GM21619 (cell line): ENCODE measurements around the gene WNT2.

ENCODE experiments used
- ATAC-seq: cut with Tn5 transposase; IDR thresholded peaks from one replicate; pipeline ENCODE4 v1.9.1; 2021; ENCODE audit not compliant: unreplicated experiment

Gene WNT2

DNA sequence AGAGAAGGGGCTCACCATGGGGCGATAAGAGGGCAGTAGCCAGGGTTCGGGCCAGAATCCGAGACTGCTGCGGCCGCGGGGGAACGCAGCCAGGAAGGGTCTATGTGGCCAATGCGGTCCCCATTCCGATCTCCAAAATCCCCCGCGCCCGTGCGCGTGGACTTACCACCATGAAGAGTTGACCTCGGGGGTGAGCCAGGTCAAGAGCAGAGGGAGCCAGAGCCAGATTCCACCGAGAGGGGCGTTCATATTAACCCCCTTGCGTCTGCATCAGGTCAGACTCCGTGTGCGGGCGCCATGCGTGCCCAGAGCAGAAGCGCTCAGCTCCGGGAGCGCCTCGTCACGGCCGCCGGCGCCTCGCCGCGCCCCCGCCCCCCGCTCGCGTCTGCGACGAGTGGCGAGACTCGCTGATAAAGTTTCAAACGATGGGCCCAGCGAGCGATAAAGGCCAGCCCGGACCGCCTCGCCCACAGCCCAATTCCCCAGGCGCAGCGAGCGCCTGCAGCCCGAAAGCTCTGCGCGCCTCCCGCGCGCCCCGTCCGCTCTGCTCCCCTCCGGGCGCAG is at the start of gene WNT2:
WNT2 (minus strand) TSS at position 318 of the 564 bp plus-strand sequence; CDS start at position 249, 69 bp downstream.
- no peak for ATAC-seq

DNA sequence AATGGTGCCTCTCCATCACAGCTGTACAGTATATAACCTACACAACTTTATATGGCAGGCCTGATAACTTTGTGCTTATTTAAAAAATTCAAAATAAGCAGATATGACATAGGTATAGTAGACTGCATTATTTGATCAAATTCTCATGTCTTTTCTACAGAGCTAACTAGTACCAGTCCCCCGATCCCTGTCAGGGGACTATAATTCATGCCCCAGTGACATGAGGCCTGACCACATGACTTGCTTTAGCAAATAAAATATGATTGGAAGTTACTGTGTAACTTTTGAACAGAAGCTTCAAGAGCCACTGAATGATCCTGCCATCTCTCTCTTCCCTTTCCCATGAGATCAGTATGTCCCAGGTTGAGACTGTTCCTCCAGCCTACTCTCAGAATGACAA is 49.2 kb upstream of the WNT2 start:
- ATAC-seq, result no peak

DNA sequence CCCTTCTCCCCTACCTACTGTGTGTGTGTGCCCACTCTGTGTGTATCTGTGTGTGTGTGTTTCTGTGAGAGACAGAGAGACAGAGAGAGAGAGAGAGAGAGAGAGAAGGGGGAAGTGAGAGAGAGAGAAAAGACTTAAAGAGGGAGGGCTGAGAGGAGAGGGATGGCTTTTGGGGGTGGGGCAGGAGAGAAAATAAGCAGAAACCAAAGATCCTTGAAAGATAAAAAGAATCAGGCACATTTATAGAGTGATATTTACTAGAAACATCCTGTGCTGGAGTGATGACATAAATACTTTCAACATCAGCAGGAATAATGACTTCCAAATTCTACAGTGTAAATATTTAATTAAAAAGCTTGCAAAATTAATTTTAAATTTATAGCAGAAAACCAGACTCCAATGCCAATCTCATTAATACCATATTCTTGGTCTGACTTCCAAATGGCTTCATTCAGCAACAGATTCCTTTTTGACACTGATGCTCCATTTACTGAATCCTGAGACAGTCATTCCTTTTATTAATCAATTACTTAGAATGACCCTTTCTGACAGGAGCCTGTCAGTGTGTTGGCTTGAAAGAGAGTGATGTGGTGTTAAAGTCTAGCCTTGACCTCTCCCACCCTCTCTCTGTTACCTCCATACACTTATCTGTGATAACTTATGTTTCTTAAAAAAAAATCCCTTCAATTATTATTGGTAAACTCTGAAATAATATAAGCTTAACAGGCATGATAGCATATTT is 41.7 kb upstream of the WNT2 start:
- ATAC-seq, result no peak

DNA sequence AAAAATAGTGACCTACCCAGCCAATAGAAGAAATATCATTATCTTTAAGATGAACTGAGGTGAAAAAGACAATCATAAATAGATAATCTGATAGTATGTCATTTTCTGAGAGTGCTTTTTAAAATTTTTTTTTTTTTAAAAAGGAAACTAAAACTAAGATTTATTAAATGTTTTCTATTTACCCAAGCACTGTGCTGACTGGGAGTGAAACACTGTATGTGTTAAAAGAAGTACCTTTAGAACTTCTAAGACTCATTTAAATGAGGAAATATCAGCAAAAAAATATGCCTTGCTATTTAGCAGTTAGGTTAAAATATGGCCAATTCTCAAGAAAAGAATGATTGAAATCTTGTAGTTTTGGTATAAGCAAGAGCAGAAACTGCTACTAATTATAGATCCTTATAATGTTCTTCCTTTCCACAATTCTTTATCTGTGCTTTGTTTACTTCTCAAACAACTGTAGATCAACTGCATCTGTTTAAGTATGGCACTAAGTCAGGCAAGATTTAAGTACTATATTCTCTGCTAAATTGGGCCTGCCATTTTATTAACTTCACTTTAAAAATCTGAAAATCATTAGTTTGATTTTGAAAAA is 39.5 kb upstream of the WNT2 start:
- no peak for ATAC-seq

DNA sequence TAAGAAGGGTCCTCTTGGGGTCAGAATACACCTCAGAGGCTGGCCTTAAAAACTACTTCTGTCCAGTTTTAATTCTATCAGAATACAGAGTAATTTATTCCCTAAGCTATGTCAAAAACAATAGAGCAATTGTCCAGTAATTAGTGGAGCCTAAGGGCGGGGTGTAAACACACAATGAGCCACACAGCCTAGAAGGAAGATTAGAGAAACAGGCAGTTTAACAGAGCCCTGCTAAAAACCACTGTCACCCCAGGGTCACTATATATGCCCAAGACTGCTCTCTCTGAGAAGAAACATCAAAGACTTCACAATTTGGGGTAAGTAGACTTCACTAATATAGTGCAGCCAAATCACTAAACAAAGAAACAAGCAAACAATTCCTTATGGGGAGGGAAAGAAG is 27.2 kb upstream of the WNT2 start:
- ATAC-seq, result no peak

DNA sequence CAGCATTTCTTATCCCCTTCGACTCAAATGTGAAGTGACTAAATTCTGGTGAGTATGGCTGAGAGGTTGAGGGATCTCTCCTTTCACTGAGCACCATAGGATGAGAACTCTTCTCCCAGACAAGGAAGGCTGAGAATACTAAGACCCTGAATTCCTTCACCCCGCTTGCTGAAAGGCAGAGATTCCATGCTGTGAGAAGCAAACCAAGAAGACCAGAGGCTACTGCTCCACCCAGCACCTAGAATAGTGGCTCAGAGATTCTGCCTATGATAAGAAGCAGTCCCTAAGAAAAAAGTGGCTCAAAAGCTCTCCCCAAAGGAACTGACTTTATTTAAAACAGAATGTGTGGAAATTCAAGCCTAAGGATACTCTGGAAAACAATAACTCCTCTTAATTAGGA is 26.7 kb upstream of the WNT2 start:
- ATAC-seq, result no peak

DNA sequence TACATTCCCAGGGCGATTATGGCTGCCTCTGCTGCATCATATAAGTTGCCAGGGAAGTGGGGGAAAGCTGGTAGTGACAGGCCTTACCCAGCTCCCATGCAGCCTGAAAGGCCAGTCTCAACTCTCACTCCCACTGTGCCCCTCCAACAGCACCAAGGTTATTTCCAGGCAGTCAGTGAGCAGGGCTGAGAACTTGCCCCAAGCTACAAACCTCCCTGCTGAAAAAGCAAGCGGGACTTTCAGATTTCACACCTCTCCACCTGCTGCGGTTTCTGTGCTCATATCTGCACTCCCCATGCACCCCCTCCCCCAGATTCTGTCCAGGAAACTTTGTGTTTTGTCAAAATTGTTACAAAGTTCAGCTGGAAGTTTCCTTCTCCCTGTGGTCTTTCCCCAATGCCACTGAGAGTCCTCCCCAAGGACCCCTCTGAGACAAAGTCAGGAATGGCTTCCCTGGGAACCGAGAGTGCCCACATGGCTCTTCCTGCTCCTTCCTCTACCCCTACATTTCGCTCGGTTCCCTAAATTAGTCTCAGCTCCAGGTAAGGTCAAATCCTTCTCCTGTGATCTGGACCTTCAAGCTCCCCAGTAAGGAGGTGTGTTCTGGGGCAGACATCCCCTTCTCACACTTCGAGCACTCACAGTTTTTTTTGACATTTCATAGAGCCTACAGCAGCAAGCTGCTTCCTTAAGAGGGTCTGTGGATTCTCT is 25.3 kb upstream of the WNT2 start:
- peak; percentile 91 for ATAC-seq

DNA sequence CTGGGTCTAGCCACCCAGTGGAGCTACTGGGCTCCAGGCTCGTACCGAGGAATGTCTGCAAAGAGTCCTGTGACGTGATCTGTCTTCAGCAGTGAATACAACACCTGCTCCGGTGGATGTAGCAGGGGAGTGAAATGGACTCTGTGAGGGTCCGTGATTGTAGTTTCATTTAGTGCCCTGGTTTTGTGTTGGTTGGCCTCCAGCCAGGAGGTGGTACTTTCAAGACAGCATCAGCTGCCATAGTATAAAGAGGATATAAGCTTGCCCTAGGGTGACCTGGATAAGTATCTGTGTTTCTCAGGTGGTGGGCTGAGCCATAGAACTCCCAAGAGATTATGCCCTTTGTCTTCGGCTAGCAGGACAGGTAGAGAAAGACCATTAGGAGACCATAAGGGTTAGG is 24.6 kb upstream of the WNT2 start:
- ATAC-seq, result peak; percentile 18

DNA sequence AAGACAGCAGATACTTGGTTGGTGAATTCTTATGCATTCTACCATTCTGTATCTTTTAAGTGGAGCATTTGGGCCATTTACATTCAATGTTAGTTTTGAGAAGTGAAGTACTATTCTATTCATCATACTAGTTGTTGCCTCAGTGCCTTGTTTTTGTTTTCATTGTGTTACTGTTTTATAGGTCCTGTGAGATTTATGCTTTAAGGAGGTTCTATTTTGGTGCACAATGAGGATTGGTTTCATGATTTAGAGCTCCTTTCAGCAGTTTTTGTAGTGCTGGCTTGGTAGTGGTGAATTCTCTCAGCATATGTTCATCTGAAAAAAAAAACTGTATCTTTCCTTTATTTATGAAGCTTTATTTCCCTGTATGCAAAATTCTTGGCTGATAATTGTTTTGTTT is 23.3 kb upstream of the WNT2 start:
- no peak for ATAC-seq

DNA sequence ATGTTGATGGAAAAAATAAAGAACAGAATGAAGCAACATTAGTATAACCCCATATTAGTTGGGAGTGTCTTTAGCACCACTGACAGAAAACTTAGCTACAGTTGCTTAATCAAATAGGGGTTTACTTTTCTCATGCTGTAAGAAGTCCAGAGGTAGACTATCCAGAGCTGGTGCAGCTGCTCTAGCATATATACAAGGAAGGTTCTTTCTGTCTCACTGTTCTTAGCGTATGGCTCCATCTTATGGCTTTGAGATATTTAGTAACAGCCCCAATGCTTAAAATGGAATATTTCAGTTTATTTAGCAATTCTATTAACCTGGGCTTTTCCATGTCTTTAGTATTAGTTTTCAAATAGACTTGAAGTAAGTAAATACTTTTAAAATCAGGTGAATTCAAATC is 15.2 kb upstream of the WNT2 start:
- ATAC-seq, result no peak

DNA sequence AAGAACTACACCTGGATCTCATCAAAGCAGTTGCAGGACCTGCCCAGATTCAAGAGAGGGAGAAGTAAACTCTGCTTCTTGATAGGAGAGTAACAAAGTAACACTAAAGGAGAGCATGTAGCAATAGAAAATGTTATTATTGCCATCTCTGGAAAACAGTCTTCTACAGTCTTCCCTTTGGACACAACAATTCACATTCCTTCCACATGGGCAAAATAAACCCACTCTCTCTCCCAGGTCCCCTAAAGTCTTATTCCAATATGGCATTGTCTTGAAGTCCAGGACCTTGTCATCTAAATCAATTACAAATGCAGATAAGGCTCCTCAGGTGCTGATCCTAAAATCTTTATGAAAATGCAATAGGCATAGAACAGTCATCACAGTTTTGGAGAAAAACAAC is 10.3 kb upstream of the WNT2 start:
- ATAC-seq, result no peak

DNA sequence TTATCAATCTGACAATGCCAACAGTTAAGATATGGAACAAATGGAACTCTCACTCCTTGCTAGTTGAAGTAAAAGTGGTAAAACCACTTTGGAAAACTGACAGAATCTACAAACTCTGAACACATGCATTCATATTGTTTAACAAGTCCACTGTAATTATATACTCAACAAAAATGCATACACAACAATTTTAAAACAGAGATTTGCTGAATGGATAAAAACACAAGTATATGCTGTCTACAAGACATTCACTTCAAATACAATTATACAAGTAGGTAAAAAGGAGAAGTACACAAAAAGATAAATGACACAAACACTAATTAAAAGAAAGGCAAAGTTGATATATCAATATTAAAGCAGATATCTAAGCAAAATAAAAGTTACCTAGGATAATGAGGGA is 9.2 kb upstream of the WNT2 start:
- no peak for ATAC-seq

DNA sequence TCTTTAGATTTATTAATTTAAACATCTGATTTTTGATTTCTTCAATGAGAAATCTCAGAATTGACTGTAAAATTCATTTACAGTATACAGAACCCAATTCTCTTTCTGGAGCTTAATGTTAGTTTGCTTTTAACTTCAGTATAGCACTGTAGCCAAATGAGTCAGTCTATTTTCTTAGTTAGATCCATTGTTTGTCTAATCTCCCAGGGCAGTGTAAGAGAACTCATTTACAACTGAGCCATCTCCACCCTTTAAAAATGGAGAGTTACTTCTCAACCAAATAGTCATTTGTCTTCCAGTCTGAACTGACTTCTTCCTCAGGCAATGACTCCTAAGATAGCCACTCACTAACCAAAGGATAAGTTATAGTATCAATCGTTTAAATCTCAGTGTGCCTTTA is 3.0 kb upstream of the WNT2 start:
- no peak for ATAC-seq

DNA sequence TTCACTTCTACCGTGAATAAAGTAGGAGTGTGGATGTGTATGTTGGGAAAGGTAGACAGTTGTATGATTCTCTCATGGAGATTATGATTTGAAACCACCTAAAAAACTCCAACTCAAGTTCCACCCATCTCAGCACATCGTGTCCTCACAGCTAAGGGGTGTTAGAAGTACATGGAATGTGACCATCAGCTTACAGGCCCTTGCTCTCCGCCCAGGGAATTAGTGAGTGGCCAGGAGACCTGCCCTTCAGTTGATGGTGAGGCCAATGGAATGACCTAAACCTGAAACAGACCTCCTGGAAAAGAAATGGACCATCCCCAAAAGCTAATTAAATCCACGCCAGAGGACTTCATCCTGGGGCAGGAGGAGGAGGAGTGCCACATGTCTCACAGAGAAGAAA is 2.1 kb upstream of the WNT2 start:
- ATAC-seq, result no peak

DNA sequence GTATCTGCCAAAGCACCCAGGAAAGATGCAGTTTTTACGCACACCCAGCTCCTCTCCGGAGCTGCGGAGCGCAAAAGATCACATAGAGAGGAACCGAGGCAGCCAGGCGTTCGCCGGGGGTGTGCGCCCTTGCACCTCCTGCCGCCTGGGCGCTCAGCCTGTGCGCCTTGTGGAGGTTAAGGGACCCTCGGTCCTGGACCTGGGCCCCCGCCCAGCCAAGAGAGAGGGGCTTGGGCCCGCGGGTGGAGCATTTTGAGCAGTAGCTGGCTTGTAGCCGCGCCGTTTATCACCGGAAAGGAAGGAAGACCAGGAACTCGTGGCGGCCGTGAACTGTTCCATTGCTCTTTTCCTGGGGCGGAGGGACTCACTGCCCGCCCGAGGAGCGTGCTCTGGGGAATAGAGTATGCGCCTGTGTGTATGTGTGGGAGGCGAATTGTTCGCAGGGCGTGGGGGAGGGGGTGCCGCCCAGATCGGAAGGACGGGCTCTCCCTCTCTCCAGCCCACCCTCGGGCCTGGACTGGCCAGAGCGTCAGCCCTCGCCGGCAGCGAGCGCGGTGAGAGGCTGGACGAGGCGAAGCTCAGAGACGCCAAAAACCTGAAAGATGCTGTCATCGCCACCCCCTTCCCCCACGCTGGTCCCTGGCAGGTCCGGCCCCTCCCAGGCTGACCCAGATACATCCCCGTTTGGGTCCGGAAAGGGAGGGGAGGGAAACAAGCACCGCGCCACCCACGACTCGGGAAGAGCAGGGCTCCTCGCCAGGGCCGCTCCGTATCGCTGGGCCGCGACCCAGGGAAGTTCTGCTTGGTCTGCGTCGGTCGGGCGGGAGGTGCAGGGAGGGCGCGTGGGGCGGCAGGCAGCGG is 1.2 kb upstream of the WNT2 start:
- no peak for ATAC-seq

DNA sequence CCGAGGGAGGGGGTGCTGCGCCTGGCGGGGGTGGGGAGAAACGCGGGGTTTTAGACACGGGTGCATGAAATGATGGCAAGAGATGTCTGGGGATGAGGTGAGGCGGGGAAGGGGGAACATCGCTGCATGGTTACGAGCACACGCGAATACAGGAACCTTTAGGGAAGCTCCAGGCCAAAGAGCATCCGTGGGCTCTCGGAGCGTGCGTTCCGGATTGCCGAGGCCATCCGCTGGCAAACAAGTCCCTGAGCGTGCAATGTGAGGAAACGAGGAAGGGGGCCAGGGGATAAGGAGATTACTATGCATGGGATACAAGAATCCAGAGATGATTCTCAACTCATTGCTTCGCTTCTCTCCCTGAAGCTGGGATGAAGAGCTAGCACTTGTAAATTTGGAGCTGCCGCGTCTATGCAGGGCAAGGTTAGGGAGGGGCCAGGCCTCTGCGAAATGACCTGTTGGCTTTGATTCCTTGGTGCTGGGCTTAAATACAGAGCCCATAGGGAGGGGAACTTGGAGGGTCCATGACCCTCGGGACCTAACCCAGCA is 520 bp upstream of the WNT2 start:
- ATAC-seq, result no peak

DNA sequence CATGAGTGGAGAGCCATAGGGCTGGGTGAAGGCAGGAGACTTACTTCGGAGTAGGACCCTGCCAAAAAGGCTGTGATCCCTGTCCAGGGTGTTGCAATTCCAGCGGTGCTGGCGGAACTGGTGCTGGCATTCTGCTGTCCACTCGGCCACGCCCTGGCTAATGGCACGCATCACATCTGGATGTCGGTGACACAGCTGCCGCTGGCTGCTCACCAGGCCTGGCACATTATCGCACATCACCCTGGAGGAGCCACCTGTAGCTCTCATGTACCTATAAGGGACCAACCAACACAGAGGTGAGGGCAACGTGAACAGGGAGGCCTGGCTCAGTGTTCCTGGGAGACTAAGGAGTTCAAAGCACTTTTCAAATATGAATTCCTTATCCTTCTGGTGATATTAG is 2.3 kb downstream of the WNT2 start:
- ATAC-seq, result no peak

DNA sequence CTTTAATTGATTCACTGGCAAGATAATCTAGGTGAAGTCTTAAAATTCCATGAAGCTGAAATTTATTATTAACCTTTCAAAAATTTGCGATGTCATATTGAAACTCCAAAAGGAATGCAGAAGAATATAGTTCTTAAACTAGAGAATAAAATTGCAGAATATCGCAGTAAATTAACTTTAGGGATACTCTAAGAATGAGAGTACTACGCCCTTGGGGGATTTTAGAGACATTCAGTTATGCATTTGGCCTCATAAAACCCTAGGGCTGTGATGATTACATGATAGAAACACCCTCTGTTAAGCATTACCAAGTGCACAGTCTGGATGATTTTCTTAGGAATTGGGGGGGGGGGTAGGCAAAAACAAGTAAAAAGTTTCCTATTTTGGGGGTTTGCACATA is 3.7 kb downstream of the WNT2 start:
- no peak for ATAC-seq

DNA sequence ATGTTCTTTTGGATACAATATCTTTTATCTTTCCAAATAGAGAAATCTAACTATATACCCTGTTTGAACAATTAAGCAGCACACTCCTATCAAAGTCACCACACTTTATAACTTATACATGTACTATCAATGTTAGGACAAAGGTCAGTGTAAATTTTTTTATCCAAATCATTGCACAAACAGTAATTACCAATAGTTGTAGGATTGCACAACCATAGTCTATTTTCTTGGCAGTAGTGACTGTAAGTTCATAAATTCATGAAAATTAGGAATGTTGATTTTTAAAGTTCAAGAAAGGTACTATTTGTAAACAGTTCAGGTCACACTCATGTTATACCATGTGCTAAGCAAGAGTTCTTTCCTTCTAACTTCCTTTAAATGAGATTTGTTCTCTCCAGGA is 9.3 kb downstream of the WNT2 start:
- no peak for ATAC-seq

DNA sequence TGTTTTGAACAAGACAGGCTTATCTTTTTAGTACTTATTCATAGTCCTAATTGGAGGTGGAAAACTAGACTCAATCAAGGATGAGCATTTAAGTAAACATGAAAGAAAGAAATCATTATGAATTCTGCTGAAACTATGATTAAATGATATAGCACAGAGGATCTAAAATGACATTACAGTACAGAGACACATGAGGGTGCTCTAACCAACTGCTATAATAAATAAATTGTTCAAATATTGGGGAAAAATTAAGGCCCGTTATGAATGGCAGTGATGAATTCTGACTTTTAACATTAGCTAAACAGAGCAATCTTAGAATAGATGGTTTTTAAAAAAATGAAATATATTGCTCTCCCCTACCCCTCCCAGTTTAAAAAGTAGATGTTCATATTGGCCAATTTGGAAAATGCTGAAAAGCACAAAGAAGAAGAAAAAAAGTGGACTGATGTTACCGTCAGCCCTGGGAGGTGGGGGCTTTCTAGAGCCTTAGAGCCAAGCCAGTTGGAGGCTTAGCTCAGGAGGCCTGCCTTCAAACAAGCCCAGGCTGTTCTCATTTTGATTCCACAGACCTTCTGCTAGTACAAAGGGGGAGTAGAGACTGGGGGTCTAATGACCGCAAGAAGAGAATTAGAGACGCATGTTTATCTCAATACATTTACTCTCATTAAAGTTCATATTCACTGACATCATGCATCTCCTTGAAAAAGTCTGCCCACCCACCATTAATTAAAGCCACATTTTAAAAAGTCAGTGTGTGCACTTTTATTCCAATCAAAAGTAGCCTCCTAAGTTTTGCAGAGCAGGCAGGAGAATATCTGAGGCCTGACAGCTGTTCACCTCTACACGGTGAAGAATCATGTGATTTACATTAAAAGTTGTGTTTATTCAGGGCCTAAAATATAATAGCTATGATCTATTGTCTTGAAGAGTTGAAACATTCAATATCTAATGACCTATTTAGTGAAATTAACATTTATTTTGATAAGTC is 10.0 kb downstream of the WNT2 start:
- no peak for ATAC-seq
